Stimulated activated CD4-positive, alpha-beta T cell treated with anti-CD3 and anti-CD28 coated beads, Interleukin-1b, Interleukin-23, amount 100 ng/mL, for 48 hours (primary cell): Measurements from ENCODE around the gene RTN4.

Experiments
- DNase-seq: peaks from one replicate; pipeline ENCODE4 v3.0.0-alpha.2; 2020

Gene RTN4

GRCh38 chr2:54946220-54946805, 103.9 kb downstream of the RTN4 start:
- DNase-seq = no peak

GRCh38 chr2:54945391-54946219, 104.6 kb downstream of the RTN4 start:
- peak; percentile 54 for DNase-seq

GRCh38 chr2:54944724-54945326, 105.4 kb downstream of the RTN4 start:
- DNase-seq = no peak

- peak; percentile 5 for DNase-seq
Observed at GRCh38 chr2:54942373-54942772, 107.9 kb downstream of the RTN4 start.

GRCh38 chr2:54941248-54941984, 108.8 kb downstream of the RTN4 start:
- DNase-seq = no peak

- no peak for DNase-seq
Observed at GRCh38 chr2:54940723-54941122, 109.5 kb downstream of the RTN4 start.

GRCh38 chr2:54939446-54940118, 110.7 kb downstream of the RTN4 start:
- no peak for DNase-seq

- no peak for DNase-seq
Observed at GRCh38 chr2:54936766-54937165, 113.5 kb downstream of the RTN4 start.

- DNase-seq = no peak
Observed at GRCh38 chr2:54935389-54935788, 114.9 kb downstream of the RTN4 start.

GRCh38 chr2:54931473-54931872, 118.8 kb downstream of the RTN4 start:
- no peak for DNase-seq

- no peak for DNase-seq
Observed at GRCh38 chr2:54928719-54929118, 121.5 kb downstream of the RTN4 start.

GRCh38 chr2:54927751-54928615, 122.3 kb downstream of the RTN4 start:
- DNase-seq = no peak

- DNase-seq = no peak
Observed at GRCh38 chr2:54927085-54927750, 123.0 kb downstream of the RTN4 start.

GRCh38 chr2:54925022-54925421, 125.2 kb downstream of the RTN4 start:
- no peak for DNase-seq

- DNase-seq = no peak
Observed at GRCh38 chr2:54924121-54924520, 126.1 kb downstream of the RTN4 start.
